Cardiac fibroblast (primary cell): Measurements from ENCODE around the gene F12.

Experiments
- DNase-seq, 2 donors: peaks; one replicate each; pipeline versions ENCODE4 v3.0.0 to v3.0.0-alpha.2; 2010; ENCODE audit warnings: low read depth in 2 of 2
- H3K4me3 ChIP-seq, 2 donors: replicated peaks in 1 of 2; 1 replicate in 1 of 2; 2 replicates in 1 of 2; pipeline ENCODE4 v1.5.1; 2011; ENCODE audit warnings: low read depth in 2 of 2, low read length in 2 of 2, mild to moderate bottlenecking in 2 of 2, moderate library complexity in 1 of 2
- TF ChIP-seq, protein P1 (sequence below): IDR thresholded peaks from one replicate; pipeline ENCODE4 v1.5.1; 2011; ENCODE audit warnings: low read depth, mild to moderate bottlenecking, low read length, inconsistent platforms

F12 gene

DNA sequence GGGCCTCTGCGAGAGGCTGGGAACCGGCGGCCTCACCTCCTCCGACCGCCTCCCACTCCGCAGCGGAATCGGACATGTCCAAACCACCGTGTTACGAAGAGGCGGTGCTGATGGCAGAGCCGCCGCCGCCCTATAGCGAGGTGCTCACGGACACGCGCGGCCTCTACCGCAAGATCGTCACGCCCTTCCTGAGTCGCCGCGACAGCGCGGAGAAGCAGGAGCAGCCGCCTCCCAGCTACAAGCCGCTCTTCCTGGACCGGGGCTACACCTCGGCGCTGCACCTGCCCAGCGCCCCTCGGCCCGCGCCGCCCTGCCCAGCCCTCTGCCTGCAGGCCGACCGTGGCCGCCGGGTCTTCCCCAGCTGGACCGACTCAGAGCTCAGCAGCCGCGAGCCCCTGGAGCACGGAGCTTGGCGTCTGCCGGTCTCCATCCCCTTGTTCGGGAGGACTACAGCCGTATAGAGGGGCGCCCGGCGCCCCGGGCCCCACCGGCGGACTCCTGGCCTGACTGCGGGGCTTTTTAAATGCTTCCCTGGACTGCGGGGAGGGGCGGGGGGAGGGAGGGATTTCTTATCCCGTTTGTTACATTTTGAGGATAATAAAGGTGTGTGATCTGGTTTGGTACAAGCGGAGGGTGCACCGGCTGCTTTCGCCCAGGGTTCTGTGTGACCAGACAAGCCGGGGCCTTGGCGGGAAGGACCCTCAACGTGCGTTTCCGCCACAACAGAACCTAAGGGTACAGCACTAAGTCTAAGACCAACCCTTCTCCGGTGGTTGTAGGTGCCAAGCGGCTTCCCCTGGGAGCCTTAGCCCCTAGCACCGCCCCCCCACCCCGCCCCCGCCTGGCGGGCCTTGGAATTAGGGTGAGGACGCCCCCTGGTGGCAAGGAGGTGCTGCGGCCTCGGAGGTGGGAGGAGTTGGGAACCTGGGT, 46.6 kb upstream of the F12 start:
- peak; percentile 92 to 93 for DNase-seq
- TF ChIP-seq, protein P1, sequence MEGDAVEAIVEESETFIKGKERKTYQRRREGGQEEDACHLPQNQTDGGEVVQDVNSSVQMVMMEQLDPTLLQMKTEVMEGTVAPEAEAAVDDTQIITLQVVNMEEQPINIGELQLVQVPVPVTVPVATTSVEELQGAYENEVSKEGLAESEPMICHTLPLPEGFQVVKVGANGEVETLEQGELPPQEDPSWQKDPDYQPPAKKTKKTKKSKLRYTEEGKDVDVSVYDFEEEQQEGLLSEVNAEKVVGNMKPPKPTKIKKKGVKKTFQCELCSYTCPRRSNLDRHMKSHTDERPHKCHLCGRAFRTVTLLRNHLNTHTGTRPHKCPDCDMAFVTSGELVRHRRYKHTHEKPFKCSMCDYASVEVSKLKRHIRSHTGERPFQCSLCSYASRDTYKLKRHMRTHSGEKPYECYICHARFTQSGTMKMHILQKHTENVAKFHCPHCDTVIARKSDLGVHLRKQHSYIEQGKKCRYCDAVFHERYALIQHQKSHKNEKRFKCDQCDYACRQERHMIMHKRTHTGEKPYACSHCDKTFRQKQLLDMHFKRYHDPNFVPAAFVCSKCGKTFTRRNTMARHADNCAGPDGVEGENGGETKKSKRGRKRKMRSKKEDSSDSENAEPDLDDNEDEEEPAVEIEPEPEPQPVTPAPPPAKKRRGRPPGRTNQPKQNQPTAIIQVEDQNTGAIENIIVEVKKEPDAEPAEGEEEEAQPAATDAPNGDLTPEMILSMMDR, result peak; percentile 91
- H3K4me3 ChIP-seq, result peak overlapping the region; percentile 42 to 45

DNA sequence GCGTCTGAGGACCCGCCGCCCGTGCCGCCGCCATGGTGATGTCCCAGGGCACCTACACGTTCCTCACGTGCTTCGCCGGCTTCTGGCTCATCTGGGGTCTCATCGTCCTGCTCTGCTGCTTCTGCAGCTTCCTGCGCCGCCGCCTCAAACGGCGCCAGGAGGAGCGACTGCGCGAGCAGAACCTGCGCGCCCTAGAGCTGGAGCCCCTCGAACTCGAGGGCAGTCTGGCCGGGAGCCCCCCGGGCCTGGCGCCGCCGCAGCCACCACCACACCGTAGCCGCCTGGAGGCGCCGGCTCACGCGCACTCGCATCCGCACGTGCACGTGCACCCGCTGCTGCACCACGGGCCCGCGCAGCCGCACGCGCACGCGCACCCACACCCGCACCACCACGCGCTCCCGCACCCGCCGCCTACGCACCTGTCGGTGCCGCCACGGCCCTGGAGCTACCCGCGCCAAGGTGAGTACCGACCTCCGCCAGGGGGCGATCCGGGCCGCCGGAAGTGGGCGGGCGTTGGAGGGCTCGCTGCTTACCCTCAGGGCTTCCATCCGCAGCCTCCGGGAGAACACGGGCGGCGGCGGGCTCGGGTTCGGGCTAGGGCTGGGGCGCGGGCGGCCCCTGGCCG, 45.8 kb upstream of the F12 start:
- peak overlapping the region; percentile 45 to 49 for H3K4me3 ChIP-seq
- TF ChIP-seq, protein P1, result peak; percentile 41
- DNase-seq, result peak; percentile 59 to 67

DNA sequence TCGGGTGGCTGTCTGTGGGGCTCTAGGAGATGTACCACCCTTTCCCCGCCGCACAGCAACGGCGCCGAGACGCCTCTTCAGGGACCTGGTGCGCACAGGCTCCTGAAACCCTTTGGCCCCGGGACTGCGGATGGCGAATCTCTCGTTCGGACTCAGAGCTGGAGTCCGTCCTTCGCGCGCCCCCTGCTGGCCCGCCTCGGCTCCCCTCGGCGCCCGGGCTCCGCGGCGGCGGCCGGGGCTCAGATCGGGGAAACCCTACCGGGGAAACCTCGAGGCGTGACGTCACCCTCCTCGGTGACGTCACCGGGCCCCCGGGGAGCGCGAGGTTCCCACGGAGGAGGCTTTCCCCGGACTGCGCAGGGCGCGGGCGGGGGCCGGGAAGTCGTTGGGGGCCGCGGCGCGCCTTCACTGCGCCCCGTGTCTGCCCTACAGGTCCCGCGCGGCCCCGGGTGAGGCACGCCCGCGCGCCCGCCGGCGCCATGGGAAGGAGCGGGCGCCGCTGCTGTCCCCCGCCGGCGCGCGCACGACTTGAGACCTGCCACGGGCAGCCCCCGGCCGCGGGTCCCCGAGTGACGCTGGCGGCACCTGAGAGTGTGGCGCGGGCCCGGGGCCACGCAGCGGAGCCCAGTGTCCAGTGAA, 45.2 kb upstream of the F12 start:
- peak; percentile 89 for DNase-seq
- TF ChIP-seq, protein P1, result peak; percentile 51
- H3K4me3 ChIP-seq, result peak overlapping the region; percentile 45 to 49

DNA sequence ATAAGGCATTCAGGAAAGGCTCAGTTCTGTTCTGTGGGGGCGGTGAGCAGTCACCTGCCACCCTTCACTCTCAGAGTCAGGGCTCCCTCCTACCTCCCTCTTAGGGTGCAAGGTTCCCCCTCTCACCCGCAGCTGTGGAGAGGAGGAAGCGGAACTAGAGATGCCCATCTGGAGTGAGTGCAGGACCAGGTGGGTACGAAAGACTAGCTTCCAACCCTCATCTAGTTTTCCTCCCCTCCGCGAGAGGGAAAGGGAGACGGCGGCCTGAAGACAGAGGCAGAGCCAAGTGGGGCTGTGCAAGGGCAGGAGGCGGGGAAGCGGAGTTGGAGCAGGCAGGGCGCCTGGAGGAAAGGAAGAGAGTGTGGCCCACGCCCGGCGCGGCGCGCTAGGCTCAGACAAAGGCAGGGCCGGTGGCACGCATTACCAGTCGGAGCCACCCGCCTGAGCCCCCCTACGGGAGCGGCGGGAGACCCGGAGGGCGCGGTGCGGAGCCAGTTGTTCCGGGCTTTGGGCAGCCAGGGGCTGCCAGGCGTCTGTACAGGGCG, 44.6 kb upstream of the F12 start:
- peak overlapping the region; percentile 24 to 26 for H3K4me3 ChIP-seq
- DNase-seq, result peak in 1 of 2 donors; percentile 45
- TF ChIP-seq, protein P1, result no peak

DNA sequence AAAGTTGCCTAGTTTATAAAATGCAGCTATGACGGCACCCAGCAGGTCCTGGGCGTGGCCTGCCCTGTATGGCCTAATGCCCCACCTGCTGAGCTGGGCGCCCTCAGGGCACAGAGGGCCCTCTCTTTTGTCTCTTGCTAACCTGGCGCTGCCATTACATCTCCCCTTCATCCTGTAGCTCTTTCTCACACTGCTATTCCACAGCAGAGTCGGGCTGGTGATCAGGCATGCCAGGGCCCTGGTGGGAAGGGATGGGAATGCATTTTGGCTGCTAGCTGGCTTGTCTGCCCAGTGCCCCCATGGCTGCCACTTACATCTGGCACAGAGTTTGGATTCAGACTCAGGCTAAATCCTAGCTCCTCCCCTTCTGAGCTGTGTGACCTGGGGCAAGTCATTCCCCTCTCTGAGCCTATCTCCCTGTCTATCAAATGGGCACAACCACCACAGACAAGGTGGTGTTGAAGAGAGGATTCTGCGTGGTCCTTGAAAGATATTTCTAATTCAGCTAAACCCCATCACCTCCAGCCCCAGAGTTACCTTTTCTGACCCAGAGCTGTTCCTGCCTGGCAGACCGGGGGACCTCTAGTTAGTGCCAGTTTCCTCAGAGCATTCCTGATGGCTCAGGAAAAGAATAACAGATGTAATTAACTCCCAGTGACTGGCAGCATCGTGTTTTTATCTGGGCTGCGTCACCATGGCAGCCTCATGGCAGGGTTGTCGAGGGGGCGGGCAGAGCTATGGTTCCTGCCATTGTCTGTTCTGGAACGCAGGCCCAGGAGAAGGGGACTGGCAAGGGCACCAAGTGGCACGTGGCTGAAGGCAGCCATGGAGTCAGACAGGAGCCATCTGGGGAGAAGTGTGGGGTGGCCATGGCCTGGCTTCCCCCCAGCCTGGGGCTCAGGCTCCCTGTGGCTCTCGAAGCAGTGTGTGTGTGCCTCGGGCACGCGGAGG, 43.6 kb upstream of the F12 start:
- no peak overlapping the region for H3K4me3 ChIP-seq
- no peak for DNase-seq
- TF ChIP-seq, protein P1, result no peak
